Esophagus muscularis mucosa (tissue), 4 donors: ENCODE measurements around the gene SPATA16.

Experiments used
- CTCF ChIP-seq, 3 experiments: fragments of 200-600 bp in 2 of 3; fragments of 450-650 bp in 1 of 3; sonication (generic) in 2 of 3; IDR thresholded peaks; one replicate each; pipeline ENCODE4 v1.5.1; 2017 to 2019; ENCODE audit warnings: antibody characterized with exemption in 3 of 3, mild to moderate bottlenecking in 2 of 3, moderate library complexity in 1 of 3
- EP300 ChIP-seq: sonication (generic); formaldehyde crosslinking; IDR thresholded peaks from one replicate; pipeline ENCODE4 v1.6.1; 2017; ENCODE audit warnings: antibody characterized with exemption
- POLR2A ChIP-seq: fragments of 450-650 bp; IDR thresholded peaks from one replicate; pipeline ENCODE4 v1.6.1; 2017; ENCODE audit warnings: antibody characterized with exemption, moderate library complexity, mild to moderate bottlenecking, low read depth
- POLR2AphosphoS5 ChIP-seq, 2 donors: sonication (generic); formaldehyde crosslinking; IDR thresholded peaks; one replicate each; pipeline ENCODE4 v1.6.1; 2017; ENCODE audit warnings: antibody characterized with exemption in 2 of 2

GRCh38 chr3:173065543-173065981, 75.5 kb downstream of the SPATA16 start:
- TF ChIP-seq POLR2AphosphoS5 (IDR thresholded peaks at IDR 0.05): no peak
- no peak for TF ChIP-seq CTCF (IDR thresholded peaks at IDR 0.05)
- no peak for TF ChIP-seq POLR2A
- TF ChIP-seq EP300: no peak
